Measurements from ENCODE around the gene ALG5. TPM values are rescaled to one million over a fixed set of nuclear protein-coding genes. Genes with fewer than 3 reads are reported as not detected.

The ALG5 gene
- polyA plus RNA-seq, 1 of the 3 experiments (the other 2 are of a cell fraction) = 24.2 TPM

- Histone ChIP-seq H3K27me3 (ENCODE audit: insufficient read depth) (no peaks in the 10 kb centered on the region), H3K4me3 (ENCODE audit: low read depth in 2 of 2, low read length in 1 of 2) (no peak overlapping the region), H3K27ac (ENCODE audit: low read depth in 2 of 2, low read length in 1 of 2) (peak overlapping the region in 1 of 2 experiments; percentile 30; a peak in 1 of 4 replicates), H4K20me1 (ENCODE audit: insufficient read depth) (peaks cover 4% of the 10 kb centered on the region; the same call in 1 of the 2 replicates), H3K9me3 (no peaks in the 10 kb centered on the region), H2AFZ (ENCODE audit: low read depth) (no peak overlapping the region), H3F3A (replicated peaks; ENCODE audit: insufficient read depth) (peaks cover 57% of the 10 kb centered on the region), H3K79me2 (ENCODE audit: insufficient read depth) (peaks cover 30% of the 10 kb centered on the region), H3K36me3 (replicated peaks in 1 of 2; ENCODE audit: control insufficient read depth in 1 of 2, insufficient read depth in 2 of 2, low read length in 1 of 2) (peaks cover 84 to 88% of the 10 kb centered on the region in 2 experiments), H3K4me2 (no peak overlapping the region), H3K9me2 (no peaks in the 10 kb centered on the region; the same call in 1 of the 2 replicates), H3K4me1 (ENCODE audit: control insufficient read depth in 1 of 2, insufficient read depth in 2 of 2, low read depth in 1 of 2, low read length in 1 of 2) (peaks cover 19% of the 10 kb centered on the region in 2 experiments; a peak in 3 of 4 replicates), H3K9ac (no peak overlapping the region)
- 92% methylated on average over 1 of the region's 1 CpG for WGBS (ENCODE audit: low lambda C conversion rate)
- TF ChIP-seq FOSL2 (IDR thresholded peaks at IDR 0.05; ENCODE audit: borderline replicate concordance, low read depth) (peak; percentile 10; the same call in 1 of the 2 replicates), RCOR1 (IDR thresholded peaks at IDR 0.05; ENCODE audit: low read length) (no peak), SMC3 (IDR thresholded peaks at IDR 0.05; ENCODE audit: low read depth, low read length) (no peak), TCF12 (IDR thresholded peaks at IDR 0.05) (no peak), ELF1 (IDR thresholded peaks at IDR 0.05) (no peak), EP300 (IDR thresholded peaks at IDR 0.05; ENCODE audit: borderline replicate concordance in 1 of 2, low read depth in 1 of 2, low read length in 1 of 2) (no peak), RFX5 (IDR thresholded peaks at IDR 0.05; ENCODE audit: low read length) (no peak), MXI1 (IDR thresholded peaks at IDR 0.05; ENCODE audit: low read depth, low read length) (no peak), MEF2A (IDR thresholded peaks at IDR 0.05; ENCODE audit: borderline replicate concordance, low read depth) (no peak), RXRA (IDR thresholded peaks at IDR 0.05; ENCODE audit: borderline replicate concordance, low read depth) (no peak), YY1 (IDR thresholded peaks at IDR 0.05; ENCODE audit: low read depth) (no peak), ZBTB33 (IDR thresholded peaks at IDR 0.05; ENCODE audit: borderline replicate concordance, low read depth) (no peak), GATA2 (CRISPR knock-in tag; IDR thresholded peaks at IDR 0.05) (no peak), MAX (IDR thresholded peaks at IDR 0.05; ENCODE audit: low read depth) (no peak), CTCF (IDR thresholded peaks at IDR 0.05) (no peak), TAF1 (IDR thresholded peaks at IDR 0.05; ENCODE audit: borderline replicate concordance, low read depth, low read length) (no peak), JUND (IDR thresholded peaks at IDR 0.05) (peak; percentile 29; the same call in 1 of the 2 replicates), NFIC (IDR thresholded peaks at IDR 0.05; ENCODE audit: borderline replicate concordance) (no peak), EZH2phosphoT487 (IDR thresholded peaks at IDR 0.05; ENCODE audit: borderline replicate concordance, low read depth) (no peak), CHD2 (IDR thresholded peaks at IDR 0.05; ENCODE audit: low read length, partially characterized antibody) (no peak)
- TF ChIP-seq, protein P1, sequence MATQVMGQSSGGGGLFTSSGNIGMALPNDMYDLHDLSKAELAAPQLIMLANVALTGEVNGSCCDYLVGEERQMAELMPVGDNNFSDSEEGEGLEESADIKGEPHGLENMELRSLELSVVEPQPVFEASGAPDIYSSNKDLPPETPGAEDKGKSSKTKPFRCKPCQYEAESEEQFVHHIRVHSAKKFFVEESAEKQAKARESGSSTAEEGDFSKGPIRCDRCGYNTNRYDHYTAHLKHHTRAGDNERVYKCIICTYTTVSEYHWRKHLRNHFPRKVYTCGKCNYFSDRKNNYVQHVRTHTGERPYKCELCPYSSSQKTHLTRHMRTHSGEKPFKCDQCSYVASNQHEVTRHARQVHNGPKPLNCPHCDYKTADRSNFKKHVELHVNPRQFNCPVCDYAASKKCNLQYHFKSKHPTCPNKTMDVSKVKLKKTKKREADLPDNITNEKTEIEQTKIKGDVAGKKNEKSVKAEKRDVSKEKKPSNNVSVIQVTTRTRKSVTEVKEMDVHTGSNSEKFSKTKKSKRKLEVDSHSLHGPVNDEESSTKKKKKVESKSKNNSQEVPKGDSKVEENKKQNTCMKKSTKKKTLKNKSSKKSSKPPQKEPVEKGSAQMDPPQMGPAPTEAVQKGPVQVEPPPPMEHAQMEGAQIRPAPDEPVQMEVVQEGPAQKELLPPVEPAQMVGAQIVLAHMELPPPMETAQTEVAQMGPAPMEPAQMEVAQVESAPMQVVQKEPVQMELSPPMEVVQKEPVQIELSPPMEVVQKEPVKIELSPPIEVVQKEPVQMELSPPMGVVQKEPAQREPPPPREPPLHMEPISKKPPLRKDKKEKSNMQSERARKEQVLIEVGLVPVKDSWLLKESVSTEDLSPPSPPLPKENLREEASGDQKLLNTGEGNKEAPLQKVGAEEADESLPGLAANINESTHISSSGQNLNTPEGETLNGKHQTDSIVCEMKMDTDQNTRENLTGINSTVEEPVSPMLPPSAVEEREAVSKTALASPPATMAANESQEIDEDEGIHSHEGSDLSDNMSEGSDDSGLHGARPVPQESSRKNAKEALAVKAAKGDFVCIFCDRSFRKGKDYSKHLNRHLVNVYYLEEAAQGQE (IDR thresholded peaks at IDR 0.05; ENCODE audit: low read depth, low read length) = no peak
- TF ChIP-seq, protein P2, sequence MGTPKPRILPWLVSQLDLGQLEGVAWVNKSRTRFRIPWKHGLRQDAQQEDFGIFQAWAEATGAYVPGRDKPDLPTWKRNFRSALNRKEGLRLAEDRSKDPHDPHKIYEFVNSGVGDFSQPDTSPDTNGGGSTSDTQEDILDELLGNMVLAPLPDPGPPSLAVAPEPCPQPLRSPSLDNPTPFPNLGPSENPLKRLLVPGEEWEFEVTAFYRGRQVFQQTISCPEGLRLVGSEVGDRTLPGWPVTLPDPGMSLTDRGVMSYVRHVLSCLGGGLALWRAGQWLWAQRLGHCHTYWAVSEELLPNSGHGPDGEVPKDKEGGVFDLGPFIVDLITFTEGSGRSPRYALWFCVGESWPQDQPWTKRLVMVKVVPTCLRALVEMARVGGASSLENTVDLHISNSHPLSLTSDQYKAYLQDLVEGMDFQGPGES (IDR thresholded peaks at IDR 0.05; ENCODE audit: low read depth, low read length) = no peak
- TF ChIP-seq, protein P3, sequence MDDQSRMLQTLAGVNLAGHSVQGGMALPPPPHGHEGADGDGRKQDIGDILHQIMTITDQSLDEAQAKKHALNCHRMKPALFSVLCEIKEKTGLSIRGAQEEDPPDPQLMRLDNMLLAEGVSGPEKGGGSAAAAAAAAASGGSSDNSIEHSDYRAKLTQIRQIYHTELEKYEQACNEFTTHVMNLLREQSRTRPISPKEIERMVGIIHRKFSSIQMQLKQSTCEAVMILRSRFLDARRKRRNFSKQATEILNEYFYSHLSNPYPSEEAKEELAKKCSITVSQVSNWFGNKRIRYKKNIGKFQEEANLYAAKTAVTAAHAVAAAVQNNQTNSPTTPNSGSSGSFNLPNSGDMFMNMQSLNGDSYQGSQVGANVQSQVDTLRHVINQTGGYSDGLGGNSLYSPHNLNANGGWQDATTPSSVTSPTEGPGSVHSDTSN (IDR thresholded peaks at IDR 0.05) = 0 out of 2 replicates have a peak, but pooled peaks have one; percentile 23
- no peak for DNase-seq
- POLR2A ChIA-PET = no interaction called here
- CTCF ChIA-PET = interaction anchor here (1.2 kb wide), 1 partner anchor 26 kb away, joined by 4 read pairs; the partner anchor contains the start of gene EXOSC8
Measured at GRCh38 chr13:37026771-37027170, 27.6 kb upstream of the ALG5 start.

Measured in SK-N-SH (cell line).